Activated CD4-positive, alpha-beta T cell treated with anti-CD3 and anti-CD28 coated beads, Interleukin-2, amount 10 ng/mL, durations not matched to agents 7 days and 5 days (primary cell): Measurements from ENCODE around the gene ANKS1A. TPM values are rescaled to one million over a fixed set of nuclear protein-coding genes. Genes with fewer than 3 reads are reported as not detected.

Source experiments
- CTCF ChIA-PET: fragments of 350-600 bp; sonication (Branson Sonifier 250); formaldehyde crosslinking; loops from one replicate; lab custom pipeline; 2021; ENCODE audit warnings: antibody characterized with exemption; lab: Charles Lee
- POLR2A ChIA-PET: fragments of 350-600 bp; sonication (Branson Sonifier 250); formaldehyde crosslinking; loops from one replicate; lab custom pipeline; 2021; ENCODE audit warnings: antibody characterized with exemption; lab: Charles Lee
- DNase-seq: peaks from one replicate; pipeline ENCODE4 v3.0.0-alpha.2; 2020
- H3K27ac Mint-ChIP-seq: one replicate; pipeline ENCODE4 v1.8.0; 2021; ENCODE audit warnings: mild to moderate bottlenecking, moderate library complexity, mixed read lengths
- H3K27me3 Mint-ChIP-seq: one replicate; pipeline ENCODE4 v1.8.0; 2021; ENCODE audit warnings: mixed read lengths
- H3K36me3 Mint-ChIP-seq: one replicate; pipeline ENCODE4 v1.8.0; 2021; ENCODE audit warnings: low read depth, mixed read lengths
- H3K4me1 Mint-ChIP-seq: one replicate; pipeline ENCODE4 v1.8.0; 2021; ENCODE audit warnings: mixed read lengths
- H3K4me3 Mint-ChIP-seq: one replicate; pipeline ENCODE4 v1.8.0; 2021; ENCODE audit warnings: mild to moderate bottlenecking, moderate library complexity, mixed read lengths
- H3K9me3 Mint-ChIP-seq: one replicate; pipeline ENCODE4 v1.8.0; 2021; ENCODE audit warnings: mixed read lengths
- total RNA-seq, 2 experiments: library from RNA; stranded (reverse); gene quantifications; one replicate each; pipeline ENCODE4 v1.2.3, GENCODE V29; 2021

Gene ANKS1A
- total RNA-seq, 2 experiments from 2014 or later, result 8.4 to 8.8 TPM

GRCh38 chr6:35054743-35055130, 165.7 kb downstream of the ANKS1A start:
- Mint-ChIP-seq H3K27ac (no peak overlapping the region), H3K27me3 (no peaks in the 10 kb centered on the region), H3K4me1 (peaks cover 10% of the 10 kb centered on the region), H3K4me3 (no peak overlapping the region), H3K36me3 (no peaks in the 10 kb centered on the region), H3K9me3 (no peaks in the 10 kb centered on the region)
- POLR2A ChIA-PET, result no interaction called here
- CTCF ChIA-PET, result no interaction called here
- no peak for DNase-seq

- Mint-ChIP-seq H3K27ac (no peak overlapping the region), H3K4me3 (no peak overlapping the region), H3K9me3 (no peaks in the 10 kb centered on the region), H3K4me1 (peaks cover 11% of the 10 kb centered on the region), H3K36me3 (no peaks in the 10 kb centered on the region), H3K27me3 (no peaks in the 10 kb centered on the region)
- ChIA-PET CTCF (no interaction called here), POLR2A (no interaction called here)
- no peak for DNase-seq
Observed at GRCh38 chr6:35055891-35056290, 166.8 kb downstream of the ANKS1A start.

- DNase-seq, result no peak
- H3K27me3 Mint-ChIP-seq, result no peaks in the 10 kb centered on the region
- H3K36me3 Mint-ChIP-seq, result no peaks in the 10 kb centered on the region
- CTCF ChIA-PET, result interaction anchor here (0.6 kb wide), 1 partner anchor 113 kb away, joined by 3 read pairs; no protein-coding TSS in a partner anchor
- H3K4me3 Mint-ChIP-seq, result no peak overlapping the region
- H3K27ac Mint-ChIP-seq, result no peak overlapping the region
- POLR2A ChIA-PET, result no interaction called here
- H3K4me1 Mint-ChIP-seq, result peaks cover 11% of the 10 kb centered on the region
- H3K9me3 Mint-ChIP-seq, result no peaks in the 10 kb centered on the region
Observed at GRCh38 chr6:35056952-35057351, 167.9 kb downstream of the ANKS1A start.

GRCh38 chr6:35057449-35058357, 168.6 kb downstream of the ANKS1A start:
- CTCF ChIA-PET, result no interaction called here
- Mint-ChIP-seq H3K27me3 (no peaks in the 10 kb centered on the region), H3K4me1 (peaks cover 19% of the 10 kb centered on the region), H3K9me3 (no peaks in the 10 kb centered on the region), H3K27ac (no peak overlapping the region), H3K4me3 (no peak overlapping the region), H3K36me3 (no peaks in the 10 kb centered on the region)
- POLR2A ChIA-PET, result no interaction called here
- DNase-seq, result no peak

- H3K4me1 Mint-ChIP-seq, result peaks cover 25% of the 10 kb centered on the region
- DNase-seq, result no peak
- no peaks in the 10 kb centered on the region for H3K9me3 Mint-ChIP-seq
- no peaks in the 10 kb centered on the region for H3K36me3 Mint-ChIP-seq
- no peak overlapping the region for H3K4me3 Mint-ChIP-seq
- H3K27ac Mint-ChIP-seq, result no peak overlapping the region
- ChIA-PET POLR2A (no interaction called here), CTCF (interaction anchor here (1.1 kb wide), 1 partner anchor 8 kb away, joined by 4 read pairs; no protein-coding TSS in a partner anchor)
- no peaks in the 10 kb centered on the region for H3K27me3 Mint-ChIP-seq
Observed at GRCh38 chr6:35058358-35058675, 169.3 kb downstream of the ANKS1A start.

- Mint-ChIP-seq H3K9me3 (no peaks in the 10 kb centered on the region), H3K27ac (no peak overlapping the region), H3K4me3 (no peak overlapping the region), H3K4me1 (peaks cover 28% of the 10 kb centered on the region), H3K36me3 (no peaks in the 10 kb centered on the region), H3K27me3 (no peaks in the 10 kb centered on the region)
- ChIA-PET POLR2A (no interaction called here), CTCF (interaction anchor here (1.1 kb wide), 1 partner anchor 9 kb away, joined by 4 read pairs; no protein-coding TSS in a partner anchor)
- DNase-seq, result no peak
Observed at GRCh38 chr6:35058865-35059522, 169.9 kb downstream of the ANKS1A start.

- H3K27me3 Mint-ChIP-seq, result no peaks in the 10 kb centered on the region
- H3K27ac Mint-ChIP-seq, result no peak overlapping the region
- CTCF ChIA-PET, result interaction anchor here (1.1 kb wide), 1 partner anchor 10 kb away, joined by 4 read pairs; no protein-coding TSS in a partner anchor
Observed at GRCh38 chr6:35059596-35060345, 170.7 kb downstream of the ANKS1A start.

GRCh38 chr6:35061102-35061615, 172.1 kb downstream of the ANKS1A start:
- H3K36me3 Mint-ChIP-seq, result no peaks in the 10 kb centered on the region
- CTCF ChIA-PET, result interaction anchor here (0.6 to 1.3 kb wide), 4 partner anchors 14 to 218 kb away, joined by 3 read pairs; no protein-coding TSS in a partner anchor

More at GRCh38 chr6:35059596-35060345, 170.7 kb downstream of the ANKS1A start:
- peaks cover 28% of the 10 kb centered on the region for H3K4me1 Mint-ChIP-seq
- no peak for DNase-seq
- H3K9me3 Mint-ChIP-seq, result no peaks in the 10 kb centered on the region
- POLR2A ChIA-PET, result no interaction called here
- H3K36me3 Mint-ChIP-seq, result no peaks in the 10 kb centered on the region
- H3K4me3 Mint-ChIP-seq, result no peak overlapping the region

GRCh38 chr6:35061651-35062410, 172.8 kb downstream of the ANKS1A start:
- no peaks in the 10 kb centered on the region for H3K36me3 Mint-ChIP-seq
- no peak for DNase-seq
- no peaks in the 10 kb centered on the region for H3K27me3 Mint-ChIP-seq
- no peak overlapping the region for H3K4me3 Mint-ChIP-seq
- POLR2A ChIA-PET, result interaction anchor here (0.7 kb wide), 1 partner anchor 213 kb away, joined by 3 read pairs; no protein-coding TSS in a partner anchor
- CTCF ChIA-PET, result interaction anchor here (0.5 to 1.3 kb wide), 2 partner anchors 14 to 888 kb away, joined by 3 read pairs; no protein-coding TSS in a partner anchor
- H3K4me1 Mint-ChIP-seq, result peaks cover 28% of the 10 kb centered on the region
- H3K9me3 Mint-ChIP-seq, result no peaks in the 10 kb centered on the region
- H3K27ac Mint-ChIP-seq, result peak overlapping the region; percentile 31

More at GRCh38 chr6:35061102-35061615, 172.1 kb downstream of the ANKS1A start:
- POLR2A ChIA-PET, result no interaction called here
- no peak for DNase-seq
- H3K4me3 Mint-ChIP-seq, result no peak overlapping the region
- no peak overlapping the region for H3K27ac Mint-ChIP-seq
- H3K9me3 Mint-ChIP-seq, result no peaks in the 10 kb centered on the region
- H3K4me1 Mint-ChIP-seq, result peaks cover 28% of the 10 kb centered on the region
- H3K27me3 Mint-ChIP-seq, result no peaks in the 10 kb centered on the region

- Mint-ChIP-seq H3K27me3 (no peaks in the 10 kb centered on the region), H3K4me3 (no peak overlapping the region), H3K9me3 (no peaks in the 10 kb centered on the region), H3K27ac (no peak overlapping the region), H3K4me1 (peaks cover 28% of the 10 kb centered on the region), H3K36me3 (no peaks in the 10 kb centered on the region)
- DNase-seq, result no peak
- CTCF ChIA-PET, result interaction anchor here (0.5 to 1.0 kb wide), 2 partner anchors 10 to 890 kb away, joined by 3 read pairs; no protein-coding TSS in a partner anchor
- POLR2A ChIA-PET, result interaction anchor here (0.7 kb wide), 1 partner anchor 214 kb away, joined by 3 read pairs; no protein-coding TSS in a partner anchor
Observed at GRCh38 chr6:35062676-35063574, 173.9 kb downstream of the ANKS1A start.

- POLR2A ChIA-PET, result no interaction called here
- no peak overlapping the region for H3K27ac Mint-ChIP-seq
- peaks cover 25% of the 10 kb centered on the region for H3K4me1 Mint-ChIP-seq
- DNase-seq, result no peak
- no peaks in the 10 kb centered on the region for H3K36me3 Mint-ChIP-seq
- H3K27me3 Mint-ChIP-seq, result no peaks in the 10 kb centered on the region
- CTCF ChIA-PET, result no interaction called here
- H3K9me3 Mint-ChIP-seq, result no peaks in the 10 kb centered on the region
- no peak overlapping the region for H3K4me3 Mint-ChIP-seq
Observed at GRCh38 chr6:35063701-35064280, 174.7 kb downstream of the ANKS1A start.
